ENCODE data around the gene IL6ST.
"Not testable (repeated sequence)": the region's sequence is repeated elsewhere in the genome, so short reads cannot be mapped to it uniquely, and the experiment has no call there.

The IL6ST gene

GRCh38 chr5:55960779-55961178, 34.0 kb downstream of the IL6ST start:
- peaks cover 33 to 48% of the 10 kb centered on the region in 2 donors for H3K36me3 ChIP-seq (ENCODE audit: control insufficient read depth in 1 of 2, insufficient read depth in 2 of 2, low read length in 2 of 2)
- H3K4me3 ChIP-seq (ENCODE audit: low read depth in 1 of 2, low read length in 2 of 2): no peak overlapping the region
- H3K27ac ChIP-seq (ENCODE audit: low read length): no peak overlapping the region
- H3K4me1 ChIP-seq (ENCODE audit: control insufficient read depth in 1 of 2, insufficient read depth in 2 of 2, low read length in 2 of 2): no peaks in the 10 kb centered on the region
- no peaks in the 10 kb centered on the region for H3K27me3 ChIP-seq (ENCODE audit: low read depth, low read length)
- no peaks in the 10 kb centered on the region for H3K9me3 ChIP-seq (ENCODE audit: control insufficient read depth in 1 of 2, low read length in 2 of 2)

GRCh38 chr5:55959208-55959607, 35.6 kb downstream of the IL6ST start:
- Histone ChIP-seq H3K36me3 (ENCODE audit: control insufficient read depth in 1 of 2, insufficient read depth in 2 of 2, low read length in 2 of 2) (peaks cover 47 to 62% of the 10 kb centered on the region in 2 donors), H3K4me3 (ENCODE audit: low read depth in 1 of 2, low read length in 2 of 2) (no peak overlapping the region), H3K27me3 (ENCODE audit: low read depth, low read length) (no peaks in the 10 kb centered on the region), H3K4me1 (ENCODE audit: control insufficient read depth in 1 of 2, insufficient read depth in 2 of 2, low read length in 2 of 2) (no peaks in the 10 kb centered on the region), H3K27ac (ENCODE audit: low read length) (no peak overlapping the region), H3K9me3 (ENCODE audit: control insufficient read depth in 1 of 2, low read length in 2 of 2) (no peaks in the 10 kb centered on the region)

- not testable (repeated sequence) for H3K27me3 ChIP-seq (ENCODE audit: low read depth, low read length); H3K4me3 ChIP-seq (ENCODE audit: low read depth in 1 of 2, low read length in 2 of 2); H3K9me3 ChIP-seq (ENCODE audit: control insufficient read depth in 1 of 2, low read length in 2 of 2); H3K27ac ChIP-seq (ENCODE audit: low read length); H3K4me1 ChIP-seq (ENCODE audit: control insufficient read depth in 1 of 2, insufficient read depth in 2 of 2, low read length in 2 of 2)
- peaks cover 30 to 38% of the 10 kb centered on the region in 2 donors for H3K36me3 ChIP-seq (ENCODE audit: control insufficient read depth in 1 of 2, insufficient read depth in 2 of 2, low read length in 2 of 2)
Observed at GRCh38 chr5:55941154-55941553, 53.6 kb downstream of the IL6ST start.

GRCh38 chr5:55937598-55937997, 57.2 kb downstream of the IL6ST start:
- not testable (repeated sequence) for H3K4me1 ChIP-seq (ENCODE audit: control insufficient read depth in 1 of 2, insufficient read depth in 2 of 2, low read length in 2 of 2); H3K4me3 ChIP-seq (ENCODE audit: low read depth in 1 of 2, low read length in 2 of 2); H3K27ac ChIP-seq (ENCODE audit: low read length); H3K9me3 ChIP-seq (ENCODE audit: control insufficient read depth in 1 of 2, low read length in 2 of 2); H3K27me3 ChIP-seq (ENCODE audit: low read depth, low read length)
- H3K36me3 ChIP-seq (ENCODE audit: control insufficient read depth in 1 of 2, insufficient read depth in 2 of 2, low read length in 2 of 2): peaks cover 24 to 45% of the 10 kb centered on the region in 2 donors

GRCh38 chr5:55936100-55936693, 58.6 kb downstream of the IL6ST start:
- peaks cover 11 to 39% of the 10 kb centered on the region in 2 donors for H3K36me3 ChIP-seq (ENCODE audit: control insufficient read depth in 1 of 2, insufficient read depth in 2 of 2, low read length in 2 of 2)

GRCh38 chr5:55935371-55935770, 59.4 kb downstream of the IL6ST start:
- H3K27me3 ChIP-seq (ENCODE audit: low read depth, low read length): no peaks in the 10 kb centered on the region
- no peak overlapping the region for H3K27ac ChIP-seq (ENCODE audit: low read length)
- peaks cover 6 to 31% of the 10 kb centered on the region in 2 donors for H3K36me3 ChIP-seq (ENCODE audit: control insufficient read depth in 1 of 2, insufficient read depth in 2 of 2, low read length in 2 of 2)
- peaks cover 0 to 3% of the 10 kb centered on the region in 2 donors for H3K4me1 ChIP-seq (ENCODE audit: control insufficient read depth in 1 of 2, insufficient read depth in 2 of 2, low read length in 2 of 2)
- H3K4me3 ChIP-seq (ENCODE audit: low read depth in 1 of 2, low read length in 2 of 2): no peak overlapping the region
- no peaks in the 10 kb centered on the region for H3K9me3 ChIP-seq (ENCODE audit: control insufficient read depth in 1 of 2, low read length in 2 of 2)

More at GRCh38 chr5:55936100-55936693, 58.6 kb downstream of the IL6ST start:
- no peak overlapping the region for H3K4me3 ChIP-seq (ENCODE audit: low read depth in 1 of 2, low read length in 2 of 2)
- no peaks in the 10 kb centered on the region for H3K27me3 ChIP-seq (ENCODE audit: low read depth, low read length)
- H3K4me1 ChIP-seq (ENCODE audit: control insufficient read depth in 1 of 2, insufficient read depth in 2 of 2, low read length in 2 of 2): peaks cover 0 to 3% of the 10 kb centered on the region in 2 donors
- H3K27ac ChIP-seq (ENCODE audit: low read length): no peak overlapping the region
- H3K9me3 ChIP-seq (ENCODE audit: control insufficient read depth in 1 of 2, low read length in 2 of 2): no peaks in the 10 kb centered on the region

- no peak overlapping the region for H3K4me3 ChIP-seq (ENCODE audit: low read depth in 1 of 2, low read length in 2 of 2)
- no peaks in the 10 kb centered on the region for H3K9me3 ChIP-seq (ENCODE audit: control insufficient read depth in 1 of 2, low read length in 2 of 2)
- no peak overlapping the region for H3K27ac ChIP-seq (ENCODE audit: low read length)
- peaks cover 0 to 3% of the 10 kb centered on the region in 2 donors for H3K4me1 ChIP-seq (ENCODE audit: control insufficient read depth in 1 of 2, insufficient read depth in 2 of 2, low read length in 2 of 2)
- H3K36me3 ChIP-seq (ENCODE audit: control insufficient read depth in 1 of 2, insufficient read depth in 2 of 2, low read length in 2 of 2): peaks cover 6 to 26% of the 10 kb centered on the region in 2 donors
- H3K27me3 ChIP-seq (ENCODE audit: low read depth, low read length): no peaks in the 10 kb centered on the region
Observed at GRCh38 chr5:55934720-55935119, 60.0 kb downstream of the IL6ST start.

GRCh38 chr5:55934115-55934613, 60.6 kb downstream of the IL6ST start:
- H3K36me3 ChIP-seq (ENCODE audit: control insufficient read depth in 1 of 2, insufficient read depth in 2 of 2, low read length in 2 of 2): peaks cover 6 to 22% of the 10 kb centered on the region in 2 donors
- no peak overlapping the region for H3K27ac ChIP-seq (ENCODE audit: low read length)
- no peak overlapping the region for H3K4me3 ChIP-seq (ENCODE audit: low read depth in 1 of 2, low read length in 2 of 2)
- no peaks in the 10 kb centered on the region for H3K27me3 ChIP-seq (ENCODE audit: low read depth, low read length)
- peaks cover 0 to 3% of the 10 kb centered on the region in 2 donors for H3K4me1 ChIP-seq (ENCODE audit: control insufficient read depth in 1 of 2, insufficient read depth in 2 of 2, low read length in 2 of 2)
- no peaks in the 10 kb centered on the region for H3K9me3 ChIP-seq (ENCODE audit: control insufficient read depth in 1 of 2, low read length in 2 of 2)

- Histone ChIP-seq H3K36me3 (ENCODE audit: control insufficient read depth in 1 of 2, insufficient read depth in 2 of 2, low read length in 2 of 2) (peaks cover 6 to 18% of the 10 kb centered on the region in 2 donors), H3K27me3 (ENCODE audit: low read depth, low read length) (no peaks in the 10 kb centered on the region), H3K4me1 (ENCODE audit: control insufficient read depth in 1 of 2, insufficient read depth in 2 of 2, low read length in 2 of 2) (peaks cover 0 to 3% of the 10 kb centered on the region in 2 donors), H3K9me3 (ENCODE audit: control insufficient read depth in 1 of 2, low read length in 2 of 2) (no peaks in the 10 kb centered on the region), H3K27ac (ENCODE audit: low read length) (no peak overlapping the region), H3K4me3 (ENCODE audit: low read depth in 1 of 2, low read length in 2 of 2) (no peak overlapping the region)
Observed at GRCh38 chr5:55933377-55934114, 61.2 kb downstream of the IL6ST start.

GRCh38 chr5:55932700-55933099, 62.1 kb downstream of the IL6ST start:
- Histone ChIP-seq H3K4me1 (ENCODE audit: control insufficient read depth in 1 of 2, insufficient read depth in 2 of 2, low read length in 2 of 2) (peaks cover 0 to 3% of the 10 kb centered on the region in 2 donors), H3K27me3 (ENCODE audit: low read depth, low read length) (no peaks in the 10 kb centered on the region), H3K4me3 (ENCODE audit: low read depth in 1 of 2, low read length in 2 of 2) (no peak overlapping the region), H3K27ac (ENCODE audit: low read length) (no peak overlapping the region), H3K36me3 (ENCODE audit: control insufficient read depth in 1 of 2, insufficient read depth in 2 of 2, low read length in 2 of 2) (peaks cover 0 to 12% of the 10 kb centered on the region in 2 donors), H3K9me3 (ENCODE audit: control insufficient read depth in 1 of 2, low read length in 2 of 2) (no peaks in the 10 kb centered on the region)

GRCh38 chr5:55929020-55929799, 65.6 kb downstream of the IL6ST start:
- Histone ChIP-seq H3K27me3 (ENCODE audit: low read depth, low read length) (no peaks in the 10 kb centered on the region), H3K4me1 (ENCODE audit: control insufficient read depth in 1 of 2, insufficient read depth in 2 of 2, low read length in 2 of 2) (no peaks in the 10 kb centered on the region), H3K36me3 (ENCODE audit: control insufficient read depth in 1 of 2, insufficient read depth in 2 of 2, low read length in 2 of 2) (no peaks in the 10 kb centered on the region), H3K27ac (ENCODE audit: low read length) (no peak overlapping the region), H3K4me3 (ENCODE audit: low read depth in 1 of 2, low read length in 2 of 2) (no peak overlapping the region), H3K9me3 (ENCODE audit: control insufficient read depth in 1 of 2, low read length in 2 of 2) (no peaks in the 10 kb centered on the region)

Measured in muscle layer of duodenum (tissue), 2 donors.